NT2/D1 (cell line): ENCODE measurements around the gene PNMA1.

ENCODE experiments used
- SUZ12 ChIP-seq: IDR thresholded peaks from 2 replicates; pipeline ENCODE4 v1.6.1; 2011; ENCODE audit not compliant: insufficient read length, insufficient read depth; ENCODE audit errors: extremely low read depth
- YY1 ChIP-seq: IDR thresholded peaks from 2 replicates; pipeline ENCODE4 v1.6.1; 2011; ENCODE audit not compliant: insufficient read length, insufficient read depth
- ZNF274 ChIP-seq: IDR thresholded peaks from 2 replicates; pipeline ENCODE4 v1.6.1; 2011; ENCODE audit warnings: mild to moderate bottlenecking, low read depth, low read length

- TF ChIP-seq YY1 (no peak), ZNF274 (no peak), SUZ12 (no peak)
These were observed 43.2 kb upstream of the PNMA1 start for GRCh38 chr14:73757381-73757780.
